HG02852 (cell line): Measurements from ENCODE around the gene PTPRK.

Experiments
- ATAC-seq: cut with Tn5 transposase; IDR thresholded peaks from one replicate; pipeline ENCODE4 v1.9.1; 2021; ENCODE audit warnings: mild to moderate bottlenecking, moderate library complexity; ENCODE audit not compliant: unreplicated experiment

Gene PTPRK

DNA sequence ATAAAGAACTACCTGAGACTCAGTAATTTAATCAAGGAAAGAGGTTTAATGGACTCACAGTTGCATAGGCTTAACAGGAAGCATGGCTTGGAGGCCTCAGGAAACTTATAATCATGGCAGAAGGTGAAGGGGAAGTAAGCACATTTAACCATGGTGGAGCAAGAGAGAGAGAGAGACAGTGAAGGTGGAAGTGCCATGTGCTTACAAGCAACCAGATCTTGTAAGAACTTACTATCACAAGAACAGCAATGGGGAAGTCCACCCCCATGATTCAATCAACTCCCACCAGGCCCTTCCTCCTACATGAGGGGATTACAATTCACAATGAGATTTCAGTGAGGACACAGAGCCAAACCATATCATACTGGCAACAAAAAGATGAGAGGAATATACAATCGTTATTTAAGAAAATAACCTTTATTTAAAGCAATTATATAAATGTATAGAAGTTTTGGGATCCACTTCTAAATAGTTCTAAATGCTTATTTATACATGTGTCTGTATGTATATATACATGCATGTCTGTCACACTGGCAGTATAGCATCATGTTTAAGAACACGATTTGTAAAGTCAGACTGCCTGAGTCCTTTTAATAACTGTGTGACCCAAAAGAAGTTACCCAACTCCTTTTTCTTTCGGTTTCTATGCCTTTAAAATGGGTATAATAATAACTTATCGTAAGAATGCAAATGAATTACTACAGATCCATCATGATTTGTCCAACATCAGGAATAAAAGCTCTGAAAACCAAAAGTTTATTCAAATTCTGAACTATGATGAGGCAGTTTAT, 363.9 kb downstream of the PTPRK start:
- no peak for ATAC-seq

DNA sequence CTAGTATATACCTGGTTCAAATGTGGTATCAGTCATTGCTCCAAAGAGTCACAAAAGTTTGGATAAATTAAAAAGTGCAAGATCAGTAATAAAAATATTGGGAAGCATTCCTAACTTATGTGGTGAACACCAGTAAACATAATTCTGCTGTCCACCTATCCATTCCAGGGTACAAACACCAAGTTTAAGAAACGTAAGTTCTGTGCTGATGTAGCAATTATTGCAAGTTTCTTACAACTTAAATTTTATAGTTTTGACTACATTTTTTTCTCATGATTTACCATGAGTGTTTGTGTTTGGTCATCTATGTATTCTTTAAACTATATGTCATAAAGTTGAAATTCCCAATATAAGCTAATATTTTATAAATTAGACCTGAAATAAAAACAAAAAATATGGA, 364.6 kb downstream of the PTPRK start:
- ATAC-seq = no peak

- no peak for ATAC-seq
Observed at GRCh38 chr6:128152551-128152950, 367.8 kb downstream of the PTPRK start.

- no peak for ATAC-seq
Observed at GRCh38 chr6:128150376-128150775, 370.0 kb downstream of the PTPRK start.

GRCh38 chr6:128149796-128150195, 370.6 kb downstream of the PTPRK start:
- ATAC-seq = no peak

GRCh38 chr6:128144320-128144719, 376.1 kb downstream of the PTPRK start:
- no peak for ATAC-seq

DNA sequence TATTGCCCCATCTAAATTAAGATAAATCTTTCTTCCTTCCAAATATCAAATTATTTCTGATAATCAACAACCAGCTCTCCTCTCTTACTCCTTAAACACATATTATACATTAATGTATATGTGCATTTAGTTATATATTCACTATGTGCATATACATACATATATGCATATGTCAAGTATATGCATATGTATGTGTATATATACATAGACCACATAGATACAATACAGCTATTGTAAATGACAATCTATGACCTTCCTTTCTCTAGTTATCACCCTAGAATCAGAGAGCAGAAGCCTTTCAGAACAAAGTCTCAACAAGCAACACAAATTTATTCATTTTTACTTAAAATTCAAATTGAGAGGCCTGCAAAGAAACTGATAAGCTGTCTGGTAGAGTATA, 378.5 kb downstream of the PTPRK start:
- no peak for ATAC-seq

- no peak for ATAC-seq
Observed at GRCh38 chr6:128139519-128139918, 380.9 kb downstream of the PTPRK start.

GRCh38 chr6:128138694-128139093, 381.7 kb downstream of the PTPRK start:
- ATAC-seq = no peak

DNA sequence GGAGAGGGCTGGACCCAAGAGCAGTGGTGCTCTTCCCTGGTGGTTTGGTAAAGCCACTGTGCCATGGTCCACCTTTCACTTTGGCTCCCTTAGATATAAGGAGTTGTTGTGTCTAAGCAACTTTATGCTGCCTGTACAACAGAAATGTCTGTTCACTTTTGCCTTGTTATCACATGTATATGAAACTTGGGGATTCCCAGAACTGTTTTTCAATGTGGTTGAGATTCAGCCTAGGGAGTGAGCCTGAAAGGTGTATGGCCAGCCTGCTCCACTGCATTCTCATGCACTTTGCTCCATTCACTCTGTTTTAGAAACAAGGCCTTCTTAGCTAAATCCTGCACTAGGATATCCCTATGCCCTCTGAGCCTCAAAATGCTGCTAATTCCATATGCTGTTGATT, 385.1 kb downstream of the PTPRK start:
- peak; percentile 77 for ATAC-seq

DNA sequence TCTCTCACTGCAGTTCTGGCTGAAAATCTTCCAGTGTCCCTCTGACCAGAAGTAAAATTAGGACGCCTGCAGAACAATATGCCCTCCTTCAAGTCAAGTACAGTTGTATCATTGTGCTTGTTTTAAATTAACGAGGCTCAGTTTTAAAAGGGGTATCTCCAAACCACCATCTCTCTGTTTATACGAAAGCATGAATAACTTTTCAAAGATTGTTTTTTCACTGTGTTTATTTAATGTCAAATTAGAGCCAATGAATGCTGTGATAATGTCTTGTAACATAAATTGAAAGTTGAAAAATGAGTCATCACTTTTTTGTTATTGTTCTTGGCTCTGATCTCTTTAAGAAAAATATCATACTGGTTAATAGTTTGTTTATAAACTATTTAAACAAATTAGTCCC, 388.8 kb downstream of the PTPRK start:
- no peak for ATAC-seq

DNA sequence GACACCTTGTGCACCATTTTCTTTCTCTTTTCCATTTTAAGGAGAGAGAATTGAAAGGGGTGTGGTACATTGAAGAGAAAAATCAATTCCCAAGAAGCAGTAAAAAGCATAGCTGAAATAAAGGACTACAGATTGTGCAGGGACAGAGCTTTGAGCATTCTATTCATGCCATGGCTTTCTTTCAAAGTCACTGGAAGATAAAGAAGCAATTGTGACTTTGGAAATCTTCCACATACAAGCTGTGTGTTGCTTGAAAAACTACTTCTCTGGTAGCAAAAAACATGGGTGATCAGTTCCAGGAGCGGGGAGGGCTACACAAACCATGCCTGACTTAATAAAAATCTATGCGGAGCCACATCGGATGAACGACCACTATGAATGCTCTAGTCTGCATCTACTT, 389.4 kb downstream of the PTPRK start:
- no peak for ATAC-seq

- ATAC-seq = no peak
Observed at GRCh38 chr6:128129679-128130078, 390.7 kb downstream of the PTPRK start.

- ATAC-seq = no peak
Observed at GRCh38 chr6:128127650-128128049, 392.7 kb downstream of the PTPRK start.

GRCh38 chr6:128124713-128125112, 395.7 kb downstream of the PTPRK start:
- ATAC-seq = no peak

DNA sequence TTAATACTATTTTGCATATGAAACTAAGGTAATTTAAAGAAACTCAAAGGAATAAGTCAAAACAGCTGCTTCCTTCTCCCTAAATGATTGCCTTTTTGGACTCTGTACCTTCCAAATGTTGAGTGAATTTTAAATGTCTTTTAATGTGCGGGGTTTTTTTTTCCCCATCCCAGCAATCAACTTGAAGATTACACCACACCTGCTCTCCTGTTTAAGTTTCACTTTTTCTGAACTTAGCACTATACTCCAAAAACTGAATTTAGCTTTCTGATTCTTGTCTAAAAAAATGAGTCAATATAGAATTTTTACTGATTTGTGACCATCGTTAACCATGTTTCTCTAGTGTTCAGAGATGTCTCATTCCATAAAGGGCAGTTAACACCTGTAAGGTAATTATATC, 398.8 kb downstream of the PTPRK start:
- ATAC-seq = no peak

GRCh38 chr6:128121190-128121589, 399.2 kb downstream of the PTPRK start:
- no peak for ATAC-seq

DNA sequence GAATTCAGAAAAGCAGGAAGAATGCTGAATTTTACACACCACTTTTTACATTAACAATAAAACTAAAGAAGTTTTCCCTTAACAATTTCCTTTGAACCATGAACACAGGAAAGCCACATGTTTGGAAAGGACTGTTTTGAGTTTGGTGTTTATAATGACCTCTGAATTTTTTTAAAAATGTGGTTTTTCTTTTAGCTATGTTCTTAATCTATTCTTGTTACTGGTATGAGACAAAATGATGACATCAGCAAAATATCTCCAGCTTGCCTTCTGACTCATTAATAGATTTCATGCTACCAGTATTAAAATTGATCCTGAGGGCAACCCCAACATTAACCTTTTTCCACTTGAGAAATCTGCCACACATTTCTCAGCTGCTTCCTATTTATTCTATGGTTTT, 402.0 kb downstream of the PTPRK start:
- ATAC-seq = no peak

- no peak for ATAC-seq
Observed at GRCh38 chr6:128117916-128118315, 402.5 kb downstream of the PTPRK start.

- no peak for ATAC-seq
Observed at GRCh38 chr6:128114164-128114563, 406.2 kb downstream of the PTPRK start.

DNA sequence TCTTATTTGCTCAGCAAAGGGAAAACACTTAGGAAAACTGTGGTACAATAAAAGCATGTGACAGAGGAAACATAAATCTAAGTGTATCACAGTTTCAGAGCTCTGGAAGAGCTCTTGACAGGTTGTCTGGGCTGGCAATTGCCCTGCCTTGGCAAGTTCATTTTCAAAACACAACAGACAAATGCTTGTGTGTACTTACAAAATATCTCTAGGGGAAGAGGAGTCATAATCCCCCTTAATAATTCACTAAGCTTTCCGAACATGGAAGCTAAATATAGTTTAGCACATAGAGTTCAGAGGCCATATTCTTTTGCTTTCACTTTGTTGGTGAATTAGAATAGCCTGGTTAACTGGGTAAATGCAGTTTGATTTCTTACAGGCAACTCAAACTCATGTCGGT, 407.9 kb downstream of the PTPRK start:
- no peak for ATAC-seq

DNA sequence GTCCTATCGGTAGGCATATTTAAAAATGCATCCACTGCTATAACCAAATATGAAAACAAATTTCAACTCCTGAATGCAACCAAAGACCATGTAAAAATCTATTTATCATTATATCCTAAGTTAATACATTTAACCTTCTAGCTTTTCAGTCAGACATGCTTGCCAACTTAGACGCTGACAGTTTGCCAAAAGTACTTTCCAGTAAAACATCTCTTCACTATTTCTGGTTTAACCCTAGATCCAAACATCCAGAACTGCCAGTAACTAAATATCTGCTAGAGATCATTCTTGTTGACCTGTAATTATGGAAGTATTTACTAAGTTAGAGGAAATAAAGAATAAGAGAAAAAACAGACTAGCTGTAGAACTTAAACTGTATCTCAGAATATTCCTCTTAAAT, 409.3 kb downstream of the PTPRK start:
- no peak for ATAC-seq

- ATAC-seq = no peak
Observed at GRCh38 chr6:128107682-128108081, 412.7 kb downstream of the PTPRK start.
